SK-N-SH treated with all-trans-retinoic acid at 6 μM for 48 hours (cell line): ENCODE data around the gene CNKSR2.

ENCODE experiments used
- ATAC-seq: fragments of 200-7000 bp; cut with Tn5 transposase; 3 replicates; pipeline ENCODE4 v1.9.1; 2020; ENCODE audit warnings: mild to moderate bottlenecking, moderate library complexity
- ARNTL ChIP-seq: fragments of 450-650 bp; formaldehyde crosslinking; IDR thresholded peaks from 2 replicates; pipeline ENCODE4 v1.5.0; 2020; ENCODE audit warnings: low read depth, mild to moderate bottlenecking, moderate library complexity, borderline replicate concordance
- BACH2 ChIP-seq: fragments of 250-450 bp; sonication (Bioruptor Pico); IDR thresholded peaks from 2 replicates; pipeline ENCODE4 v1.9.0; 2021; ENCODE audit warnings: mild to moderate bottlenecking, borderline replicate concordance
- CSDC2 ChIP-seq: fragments of 250-450 bp; sonication (Bioruptor Pico); IDR thresholded peaks from 2 replicates; pipeline ENCODE4 v1.5.0; 2020; ENCODE audit warnings: mild to moderate bottlenecking, moderate library complexity
- GLIS3 ChIP-seq: fragments of 250-450 bp; sonication (Bioruptor Pico); IDR thresholded peaks from 2 replicates; pipeline ENCODE4 v1.5.0; 2020; ENCODE audit warnings: mild to moderate bottlenecking, moderate library complexity
- ISL1 ChIP-seq: fragments of 250-450 bp; sonication (Bioruptor Pico); IDR thresholded peaks from 2 replicates; pipeline ENCODE4 v2.1.2; 2022; ENCODE audit warnings: mild to moderate bottlenecking, moderate library complexity
- OSR1 ChIP-seq: fragments of 250-450 bp; sonication (Bioruptor Pico); IDR thresholded peaks from 2 replicates; pipeline ENCODE4 v1.8.0; 2022; ENCODE audit warnings: moderate library complexity, mild to moderate bottlenecking, inconsistent platforms
- PPARA ChIP-seq: fragments of 250-450 bp; sonication (Bioruptor Pico); IDR thresholded peaks from 2 replicates; pipeline ENCODE4 v1.5.0; 2020; ENCODE audit warnings: mild to moderate bottlenecking, borderline replicate concordance
- RARB ChIP-seq: fragments of 250-450 bp; sonication (Bioruptor Pico); IDR thresholded peaks from 2 replicates; pipeline ENCODE4 v1.8.0; 2021; ENCODE audit warnings: mild to moderate bottlenecking, moderate library complexity
- SNAI2 ChIP-seq: fragments of 250-450 bp; sonication (Bioruptor Pico); IDR thresholded peaks from 2 replicates; pipeline ENCODE4 v1.5.0; 2020; ENCODE audit warnings: mild to moderate bottlenecking, moderate library complexity
- TCF4 ChIP-seq: fragments of 250-450 bp; sonication (Bioruptor Pico); IDR thresholded peaks from 2 replicates; pipeline ENCODE4 v1.8.0; 2021; ENCODE audit warnings: mild to moderate bottlenecking, moderate library complexity, borderline replicate concordance
- TOX ChIP-seq: fragments of 250-450 bp; sonication (Bioruptor Pico); IDR thresholded peaks from 2 replicates; pipeline ENCODE4 v1.8.0; 2021; ENCODE audit warnings: mild to moderate bottlenecking, moderate library complexity, borderline replicate concordance
- ZC3H10 ChIP-seq: fragments of 250-450 bp; sonication (Bioruptor Pico); IDR thresholded peaks from 2 replicates; pipeline ENCODE4 v1.5.1; 2021; ENCODE audit warnings: mild to moderate bottlenecking, moderate library complexity
- ZFP3 ChIP-seq: fragments of 250-450 bp; sonication (Bioruptor Pico); IDR thresholded peaks from 2 replicates; pipeline ENCODE4 v1.5.0; 2020; ENCODE audit warnings: mild to moderate bottlenecking, moderate library complexity
- ZFP30 ChIP-seq: fragments of 450-650 bp; formaldehyde crosslinking; IDR thresholded peaks from 2 replicates; pipeline ENCODE4 v1.5.0; 2022; ENCODE audit warnings: mild to moderate bottlenecking, moderate library complexity
- ZNF70 ChIP-seq: fragments of 450-650 bp; formaldehyde crosslinking; IDR thresholded peaks from 2 replicates; pipeline ENCODE4 v1.5.0; 2020; ENCODE audit warnings: mild to moderate bottlenecking, moderate library complexity
- ZNF8 ChIP-seq: fragments of 450-650 bp; formaldehyde crosslinking; IDR thresholded peaks from 2 replicates; pipeline ENCODE4 v1.5.0; 2020; ENCODE audit warnings: mild to moderate bottlenecking, moderate library complexity
- TF ChIP-seq, protein P1 (sequence below): fragments of 250-450 bp; sonication (Bioruptor Pico); IDR thresholded peaks from 2 replicates; pipeline ENCODE4 v1.8.0; 2021; ENCODE audit warnings: low read depth, mild to moderate bottlenecking, moderate library complexity, borderline replicate concordance
- TF ChIP-seq, protein P2 (sequence below): fragments of 250-450 bp; sonication (Bioruptor Pico); IDR thresholded peaks from 2 replicates; pipeline ENCODE4 v1.5.1; 2021; ENCODE audit warnings: mild to moderate bottlenecking, moderate library complexity
- TF ChIP-seq, protein P3 (sequence below): fragments of 250-450 bp; sonication (Bioruptor Pico); IDR thresholded peaks from 2 replicates; pipeline ENCODE4 v1.8.0; 2020; ENCODE audit warnings: mild to moderate bottlenecking, moderate library complexity, borderline replicate concordance
- TF ChIP-seq, protein P4 (sequence below): fragments of 250-450 bp; sonication (Bioruptor Pico); IDR thresholded peaks from 2 replicates; pipeline ENCODE4 v1.5.1; 2020; ENCODE audit warnings: low read depth, mild to moderate bottlenecking, moderate library complexity
- TF ChIP-seq, protein P5 (sequence below): fragments of 250-450 bp; sonication (Bioruptor Pico); IDR thresholded peaks from 2 replicates; pipeline ENCODE4 v1.5.0; 2020; ENCODE audit warnings: mild to moderate bottlenecking, moderate library complexity

CNKSR2 gene

DNA sequence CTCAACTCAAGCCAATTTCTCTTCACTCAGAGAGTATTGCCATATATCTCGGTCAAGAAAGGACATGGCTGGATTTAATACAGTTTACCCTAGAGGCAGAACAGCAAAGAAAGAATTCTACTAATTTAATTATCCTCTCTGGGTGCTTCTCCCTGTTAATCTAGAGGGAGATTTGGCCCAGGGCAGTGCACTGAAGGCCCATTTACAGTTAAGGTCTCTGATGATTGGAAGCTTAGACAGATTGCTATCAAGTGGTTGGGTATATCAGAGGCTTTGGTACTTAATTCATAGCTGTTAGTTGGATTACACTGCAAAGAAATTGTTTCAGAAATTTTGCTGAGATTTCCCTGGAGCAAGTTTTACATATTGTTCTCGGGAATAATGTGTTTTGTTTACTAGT, 4.6 kb upstream of the CNKSR2 start:
- no peak for ATAC-seq
- TF ChIP-seq ZC3H10 (CRISPR knock-in tag) = no peak
- TF ChIP-seq, protein P1, sequence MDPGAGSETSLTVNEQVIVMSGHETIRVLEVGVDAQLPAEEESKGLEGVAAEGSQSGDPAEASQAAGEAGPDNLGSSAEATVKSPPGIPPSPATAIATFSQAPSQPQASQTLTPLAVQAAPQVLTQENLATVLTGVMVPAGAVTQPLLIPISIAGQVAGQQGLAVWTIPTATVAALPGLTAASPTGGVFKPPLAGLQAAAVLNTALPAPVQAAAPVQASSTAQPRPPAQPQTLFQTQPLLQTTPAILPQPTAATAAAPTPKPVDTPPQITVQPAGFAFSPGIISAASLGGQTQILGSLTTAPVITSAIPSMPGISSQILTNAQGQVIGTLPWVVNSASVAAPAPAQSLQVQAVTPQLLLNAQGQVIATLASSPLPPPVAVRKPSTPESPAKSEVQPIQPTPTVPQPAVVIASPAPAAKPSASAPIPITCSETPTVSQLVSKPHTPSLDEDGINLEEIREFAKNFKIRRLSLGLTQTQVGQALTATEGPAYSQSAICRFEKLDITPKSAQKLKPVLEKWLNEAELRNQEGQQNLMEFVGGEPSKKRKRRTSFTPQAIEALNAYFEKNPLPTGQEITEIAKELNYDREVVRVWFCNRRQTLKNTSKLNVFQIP = no peak
- TF ChIP-seq RARB (CRISPR knock-in tag) = no peak
- TF ChIP-seq, protein P2, sequence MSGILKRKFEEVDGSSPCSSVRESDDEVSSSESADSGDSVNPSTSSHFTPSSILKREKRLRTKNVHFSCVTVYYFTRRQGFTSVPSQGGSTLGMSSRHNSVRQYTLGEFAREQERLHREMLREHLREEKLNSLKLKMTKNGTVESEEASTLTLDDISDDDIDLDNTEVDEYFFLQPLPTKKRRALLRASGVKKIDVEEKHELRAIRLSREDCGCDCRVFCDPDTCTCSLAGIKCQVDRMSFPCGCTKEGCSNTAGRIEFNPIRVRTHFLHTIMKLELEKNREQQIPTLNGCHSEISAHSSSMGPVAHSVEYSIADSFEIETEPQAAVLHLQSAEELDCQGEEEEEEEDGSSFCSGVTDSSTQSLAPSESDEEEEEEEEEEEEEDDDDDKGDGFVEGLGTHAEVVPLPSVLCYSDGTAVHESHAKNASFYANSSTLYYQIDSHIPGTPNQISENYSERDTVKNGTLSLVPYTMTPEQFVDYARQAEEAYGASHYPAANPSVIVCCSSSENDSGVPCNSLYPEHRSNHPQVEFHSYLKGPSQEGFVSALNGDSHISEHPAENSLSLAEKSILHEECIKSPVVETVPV (CRISPR knock-in tag) = no peak
- TF ChIP-seq, protein P3, sequence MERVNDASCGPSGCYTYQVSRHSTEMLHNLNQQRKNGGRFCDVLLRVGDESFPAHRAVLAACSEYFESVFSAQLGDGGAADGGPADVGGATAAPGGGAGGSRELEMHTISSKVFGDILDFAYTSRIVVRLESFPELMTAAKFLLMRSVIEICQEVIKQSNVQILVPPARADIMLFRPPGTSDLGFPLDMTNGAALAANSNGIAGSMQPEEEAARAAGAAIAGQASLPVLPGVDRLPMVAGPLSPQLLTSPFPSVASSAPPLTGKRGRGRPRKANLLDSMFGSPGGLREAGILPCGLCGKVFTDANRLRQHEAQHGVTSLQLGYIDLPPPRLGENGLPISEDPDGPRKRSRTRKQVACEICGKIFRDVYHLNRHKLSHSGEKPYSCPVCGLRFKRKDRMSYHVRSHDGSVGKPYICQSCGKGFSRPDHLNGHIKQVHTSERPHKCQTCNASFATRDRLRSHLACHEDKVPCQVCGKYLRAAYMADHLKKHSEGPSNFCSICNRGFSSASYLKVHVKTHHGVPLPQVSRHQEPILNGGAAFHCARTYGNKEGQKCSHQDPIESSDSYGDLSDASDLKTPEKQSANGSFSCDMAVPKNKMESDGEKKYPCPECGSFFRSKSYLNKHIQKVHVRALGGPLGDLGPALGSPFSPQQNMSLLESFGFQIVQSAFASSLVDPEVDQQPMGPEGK = no peak
- no peak for TF ChIP-seq TOX (CRISPR knock-in tag)
- no peak for TF ChIP-seq ZNF70 (CRISPR knock-in tag)
- TF ChIP-seq GLIS3 (CRISPR knock-in tag) = no peak
- TF ChIP-seq, protein P4, sequence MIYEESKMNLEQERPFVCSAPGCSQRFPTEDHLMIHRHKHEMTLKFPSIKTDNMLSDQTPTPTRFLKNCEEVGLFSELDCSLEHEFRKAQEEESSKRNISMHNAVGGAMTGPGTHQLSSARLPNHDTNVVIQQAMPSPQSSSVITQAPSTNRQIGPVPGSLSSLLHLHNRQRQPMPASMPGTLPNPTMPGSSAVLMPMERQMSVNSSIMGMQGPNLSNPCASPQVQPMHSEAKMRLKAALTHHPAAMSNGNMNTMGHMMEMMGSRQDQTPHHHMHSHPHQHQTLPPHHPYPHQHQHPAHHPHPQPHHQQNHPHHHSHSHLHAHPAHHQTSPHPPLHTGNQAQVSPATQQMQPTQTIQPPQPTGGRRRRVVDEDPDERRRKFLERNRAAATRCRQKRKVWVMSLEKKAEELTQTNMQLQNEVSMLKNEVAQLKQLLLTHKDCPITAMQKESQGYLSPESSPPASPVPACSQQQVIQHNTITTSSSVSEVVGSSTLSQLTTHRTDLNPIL = no peak
- TF ChIP-seq ZFP30 = no peak
- no peak for TF ChIP-seq CSDC2 (CRISPR knock-in tag)
- no peak for TF ChIP-seq ZFP3 (CRISPR knock-in tag)
- TF ChIP-seq OSR1 (CRISPR knock-in tag) = no peak
- TF ChIP-seq, protein P5, sequence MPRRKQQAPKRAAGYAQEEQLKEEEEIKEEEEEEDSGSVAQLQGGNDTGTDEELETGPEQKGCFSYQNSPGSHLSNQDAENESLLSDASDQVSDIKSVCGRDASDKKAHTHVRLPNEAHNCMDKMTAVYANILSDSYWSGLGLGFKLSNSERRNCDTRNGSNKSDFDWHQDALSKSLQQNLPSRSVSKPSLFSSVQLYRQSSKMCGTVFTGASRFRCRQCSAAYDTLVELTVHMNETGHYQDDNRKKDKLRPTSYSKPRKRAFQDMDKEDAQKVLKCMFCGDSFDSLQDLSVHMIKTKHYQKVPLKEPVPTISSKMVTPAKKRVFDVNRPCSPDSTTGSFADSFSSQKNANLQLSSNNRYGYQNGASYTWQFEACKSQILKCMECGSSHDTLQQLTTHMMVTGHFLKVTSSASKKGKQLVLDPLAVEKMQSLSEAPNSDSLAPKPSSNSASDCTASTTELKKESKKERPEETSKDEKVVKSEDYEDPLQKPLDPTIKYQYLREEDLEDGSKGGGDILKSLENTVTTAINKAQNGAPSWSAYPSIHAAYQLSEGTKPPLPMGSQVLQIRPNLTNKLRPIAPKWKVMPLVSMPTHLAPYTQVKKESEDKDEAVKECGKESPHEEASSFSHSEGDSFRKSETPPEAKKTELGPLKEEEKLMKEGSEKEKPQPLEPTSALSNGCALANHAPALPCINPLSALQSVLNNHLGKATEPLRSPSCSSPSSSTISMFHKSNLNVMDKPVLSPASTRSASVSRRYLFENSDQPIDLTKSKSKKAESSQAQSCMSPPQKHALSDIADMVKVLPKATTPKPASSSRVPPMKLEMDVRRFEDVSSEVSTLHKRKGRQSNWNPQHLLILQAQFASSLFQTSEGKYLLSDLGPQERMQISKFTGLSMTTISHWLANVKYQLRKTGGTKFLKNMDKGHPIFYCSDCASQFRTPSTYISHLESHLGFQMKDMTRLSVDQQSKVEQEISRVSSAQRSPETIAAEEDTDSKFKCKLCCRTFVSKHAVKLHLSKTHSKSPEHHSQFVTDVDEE (CRISPR knock-in tag) = no peak
- TF ChIP-seq ZNF8 = no peak
- TF ChIP-seq ISL1 (CRISPR knock-in tag) = no peak
- TF ChIP-seq SNAI2 (CRISPR knock-in tag) = no peak

DNA sequence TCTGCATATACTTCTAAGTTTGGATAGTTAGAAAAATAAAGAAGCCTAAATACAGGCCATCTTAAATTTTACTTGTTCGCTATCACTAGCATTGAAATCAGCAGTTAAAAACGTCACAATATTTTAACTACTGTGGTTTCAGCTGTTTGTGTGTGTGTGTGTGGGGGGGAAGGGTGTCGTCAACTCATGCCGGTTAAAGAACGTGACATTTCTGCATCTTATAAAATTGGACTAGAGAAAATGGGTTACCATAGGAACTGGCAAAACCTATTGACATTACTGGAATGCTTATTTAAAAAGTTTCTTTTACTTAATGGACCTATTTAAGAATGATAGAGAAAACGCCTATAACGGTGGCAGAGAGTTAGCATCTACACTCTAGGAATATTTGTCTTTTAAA, 1.2 kb upstream of the CNKSR2 start:
- ATAC-seq = no peak
- TF ChIP-seq, protein P2 (CRISPR knock-in tag) = no peak
- no peak for TF ChIP-seq ZC3H10 (CRISPR knock-in tag)
- no peak for TF ChIP-seq GLIS3 (CRISPR knock-in tag)
- TF ChIP-seq ARNTL = no peak
- TF ChIP-seq RARB (CRISPR knock-in tag) = no peak
- TF ChIP-seq TOX (CRISPR knock-in tag) = no peak
- no peak for TF ChIP-seq TCF4 (CRISPR knock-in tag)
- no peak for TF ChIP-seq BACH2
- no peak for TF ChIP-seq ZFP30
- TF ChIP-seq, protein P3 = no peak
- TF ChIP-seq PPARA (CRISPR knock-in tag) = no peak
- no peak for TF ChIP-seq OSR1 (CRISPR knock-in tag)
